HepG2 (cell line): ENCODE results near the gene GPC6. TPM values are rescaled to one million over a fixed set of nuclear protein-coding genes. Genes with fewer than 3 reads are reported as not detected.

Source experiments
- ATAC-seq: fragments of 200-7000 bp; cut with Tn5 transposase; 3 replicates; pipeline ENCODE4 v1.9.1; 2020; ENCODE audit warnings: mild to moderate bottlenecking, moderate library complexity
- BruUV-seq: library from RNA; stranded (reverse); fragments of 400-500 nt; replicated peaks from 2 replicates; lab custom pipeline; 2021; lab: Mats Ljungman, UMichigan
- CTCF ChIA-PET: fragments of 300-600 bp; formaldehyde crosslinking; extraction: SDS; loops from one replicate; lab custom pipeline; 2021; ENCODE audit warnings: low total read pairs, inconsistent platforms, low intra/inter-chr PET ratio; lab: Yijun Ruan, JAX
- POLR2A ChIA-PET: fragments of 350-600 bp; sonication (Branson Sonifier 250); formaldehyde crosslinking; loops from one replicate; lab custom pipeline; 2020; ENCODE audit warnings: antibody characterized with exemption, inconsistent platforms; lab: Yijun Ruan, JAX
- DNase-seq: peaks from one replicate; pipeline ENCODE4 v3.0.0-alpha.2; 2015; ENCODE audit warnings: low spot score
- FAIRE-seq: peaks from 3 replicates; lab custom pipeline; 2011; peaks lifted over from hg19 to GRCh38; lab: Jason Lieb, UNC
- H2AFZ ChIP-seq: one replicate; pipeline ENCODE4 v1.6.1; 2011; ENCODE audit warnings: low read length, inconsistent platforms
- H3K27ac ChIP-seq: fragments of 300-600 bp; 3 replicates; pipeline ENCODE4 v1.8.0; 2011; ENCODE audit warnings: mixed run types, mild to moderate bottlenecking, mixed read lengths, low read length, inconsistent platforms; ENCODE audit not compliant: insufficient read depth; ENCODE audit errors: extremely low read length
- H3K27me3 ChIP-seq, 2 experiments: fragments of 200-600 bp in 1 of 2; 2 replicates in 1 of 2; 3 replicates in 1 of 2; pipeline versions ENCODE4 v1.6.0 to v1.8.0; 2011; ENCODE audit warnings: low read length in 2 of 2, mild to moderate bottlenecking in 2 of 2, moderate library complexity in 2 of 2, inconsistent platforms in 1 of 2; ENCODE audit not compliant: insufficient read depth in 2 of 2, control insufficient read depth in 1 of 2
- H3K36me3 ChIP-seq, 2 experiments: fragments of 200-600 bp in 1 of 2; replicated peaks in 1 of 2; 2 replicates in 1 of 2; 3 replicates in 1 of 2; pipeline versions ENCODE4 v1.5.1 to v1.8.0; 2011; ENCODE audit warnings: low read length in 2 of 2, inconsistent platforms in 1 of 2; ENCODE audit not compliant: insufficient read depth in 2 of 2, control insufficient read depth in 1 of 2
- H3K4me1 ChIP-seq: 2 replicates; pipeline ENCODE4 v1.5.1; 2012; ENCODE audit warnings: low read length, inconsistent platforms; ENCODE audit not compliant: insufficient read depth
- H3K4me2 ChIP-seq: 2 replicates; pipeline ENCODE4 v1.6.0; 2011; ENCODE audit warnings: low read depth, low read length, inconsistent platforms
- H3K4me3 ChIP-seq, 3 experiments: fragments of 200-600 bp in 1 of 3; sonication (generic), shearing (Covaris generic) in 1 of 3; replicated peaks in 1 of 3; 2 replicates each; pipeline ENCODE4 v1.5.1; 2011 to 2016; ENCODE audit warnings: low read length in 3 of 3, inconsistent platforms in 2 of 3, low read depth in 2 of 3, mild to moderate bottlenecking in 2 of 3, control low read depth in 1 of 3, mixed read lengths in 1 of 3; ENCODE audit not compliant: insufficient read depth in 1 of 3
- H3K79me2 ChIP-seq: one replicate; pipeline ENCODE4 v1.6.1; 2011; ENCODE audit warnings: low read length, inconsistent platforms; ENCODE audit not compliant: insufficient read depth
- H3K9ac ChIP-seq: 2 replicates; pipeline ENCODE4 v1.6.0; 2011; ENCODE audit warnings: mild to moderate bottlenecking, low read depth, low read length, inconsistent platforms; ENCODE audit not compliant: insufficient read depth
- H3K9me3 ChIP-seq: 2 replicates; pipeline ENCODE4 v1.5.1; 2012; ENCODE audit warnings: mild to moderate bottlenecking, low read length
- H4K20me1 ChIP-seq: 2 replicates; pipeline ENCODE4 v1.6.0; 2011; ENCODE audit warnings: inconsistent platforms, mild to moderate bottlenecking, low read length, moderate library complexity; ENCODE audit not compliant: insufficient read depth
- CSRNP2 ChIP-seq: sonication (generic); formaldehyde crosslinking; conservative IDR thresholded peaks from 2 replicates; pipeline ENCODE4 v1.8.0; 2022; ENCODE audit warnings: low read depth, missing genetic modification reagents
- DZIP1 ChIP-seq: sonication (generic); formaldehyde crosslinking; IDR thresholded peaks from 2 replicates; pipeline ENCODE4 v1.5.0; 2020; ENCODE audit warnings: mild to moderate bottlenecking, missing genetic modification reagents
- FOXO1 ChIP-seq: sonication (generic); formaldehyde crosslinking; IDR thresholded peaks from 2 replicates; pipeline ENCODE4 v1.4.0; 2020; ENCODE audit warnings: missing genetic modification reagents
- HDAC6 ChIP-seq: fragments of 200-600 bp; sonication (generic); IDR thresholded peaks from 2 replicates; pipeline ENCODE4 v1.7.0; 2017; ENCODE audit warnings: mild to moderate bottlenecking, antibody characterized with exemption, low read length, low read depth
- JDP2 ChIP-seq: sonication (generic); formaldehyde crosslinking; IDR thresholded peaks from 2 replicates; pipeline ENCODE4 v1.8.1; 2022; ENCODE audit warnings: missing genetic modification reagents, borderline replicate concordance
- MLX ChIP-seq: IDR thresholded peaks from 2 replicates; pipeline ENCODE4 v1.6.1; 2016
- POLR2AphosphoS2 ChIP-seq: IDR thresholded peaks from 2 replicates; pipeline ENCODE4 v1.6.1; 2011; ENCODE audit warnings: low read depth, low read length, improper control_type of control experiment
- SIN3A ChIP-seq: IDR thresholded peaks from 2 replicates; pipeline ENCODE4 v1.6.1; 2011; ENCODE audit warnings: low read depth, mild to moderate bottlenecking, control low read depth, low read length, borderline replicate concordance
- SNRNP70 ChIP-seq: fragments of 200-400 bp; formaldehyde crosslinking; IDR thresholded peaks from 2 replicates; pipeline ENCODE4 v1.6.1; 2017; ENCODE audit warnings: mild to moderate bottlenecking, low read depth, low read length, moderate library complexity
- THAP9 ChIP-seq: sonication (generic); formaldehyde crosslinking; IDR thresholded peaks from 2 replicates; pipeline ENCODE4; 2020; ENCODE audit warnings: missing genetic modification reagents, mild to moderate bottlenecking, borderline replicate concordance
- THYN1 ChIP-seq: sonication (generic); formaldehyde crosslinking; IDR thresholded peaks from 2 replicates; pipeline ENCODE4 v1.8.1; 2023; ENCODE audit warnings: low read depth, mild to moderate bottlenecking, moderate library complexity, missing genetic modification reagents, borderline replicate concordance
- ZFAT ChIP-seq: sonication (generic); formaldehyde crosslinking; conservative IDR thresholded peaks from 2 replicates; pipeline ENCODE4 v1.8.1; 2023; ENCODE audit warnings: missing genetic modification reagents, inconsistent platforms
- ZFP62 ChIP-seq: sonication (generic); formaldehyde crosslinking; IDR thresholded peaks from 2 replicates; pipeline ENCODE4 v1.4.0; 2020; ENCODE audit warnings: missing genetic modification reagents
- ZNF552 ChIP-seq: sonication (generic); formaldehyde crosslinking; IDR thresholded peaks from 2 replicates; pipeline ENCODE4 v1.9.0; 2022; ENCODE audit warnings: missing genetic modification reagents, mild to moderate bottlenecking, borderline replicate concordance
- ZNF891 ChIP-seq: sonication (generic); formaldehyde crosslinking; IDR thresholded peaks from 2 replicates; pipeline ENCODE4 v1.5.0; 2020; ENCODE audit warnings: mild to moderate bottlenecking, missing genetic modification reagents
- WGBS: methylation state at CpG from one replicate; pipeline ENCODE4 v1.1.6; 2017; ENCODE audit warnings: low lambda C conversion rate; 5-methylcytosine and 5-hydroxymethylcytosine counted together
- in situ Hi-C: cut with HindIII; loops from 2 replicates; pipeline ENCODE4 v1.10.0; 2017; ENCODE audit warnings: low pct_unique_long_range_greater_than_20kb; ENCODE audit not compliant: extremely low pct_ligation_motif_present
- intact Hi-C: fragments of 100-400 bp; cut with micrococcal nuclease; formaldehyde crosslinking; loops from one replicate; pipeline ENCODE4 v1.10.0; 2022; ENCODE audit not compliant: unreplicated experiment
- polyA plus RNA-seq, 8 experiments: library from polyadenylated mRNA; depleted of rRNA in 3 of 8; stranded (reverse) in 7 of 8; unstranded in 1 of 8; fragments of >200 nt; fragmentation: Illumina TruSeq in 4 of 8; extraction: Trizol in 4 of 8; gene quantifications; 2 replicates each; pipeline versions ENCODE4 v1.2.1 to v1.2.3, GENCODE V29; 2011 to 2016; ENCODE audit warnings: low read depth in 4 of 8, missing spikeins in 1 of 8, mixed read lengths in 1 of 8; ENCODE audit not compliant: insufficient read depth in 1 of 8
- total RNA-seq, 5 experiments: library from RNA; depleted of rRNA; stranded (reverse); fragments of >200 nt; fragmentation: Illumina TruSeq; extraction: Trizol; gene quantifications; 2 replicates each; pipeline ENCODE4 v1.2.3, GENCODE V29; 2016; ENCODE audit warnings: low read depth in 1 of 5

GPC6 gene
- total and polyA plus RNA-seq, 2 of the 13 experiments (the other 11 are each of a cell fraction or from before 2014, with no cell fraction given) = 24.5 to 33.9 TPM

GRCh38 chr13:94342436-94343242, 1116.0 kb downstream of the GPC6 start (continued):
- TF ChIP-seq HDAC6 (no peak), JDP2 (no peak)

- no peak for ATAC-seq
- CTCF ChIA-PET = no interaction called here
- no peak overlapping the region for H3K4me2 ChIP-seq
- no peak for TF ChIP-seq ZNF891
- no peak for TF ChIP-seq ZNF552
- no peak for TF ChIP-seq FOXO1 (CRISPR knock-in tag)
- TF ChIP-seq ZFP62 (CRISPR knock-in tag) = no peak
- TF ChIP-seq ZFAT = no peak
- TF ChIP-seq POLR2AphosphoS2 = no peak
- TF ChIP-seq MLX (CRISPR knock-in tag) = no peak
- TF ChIP-seq THAP9 (CRISPR knock-in tag) = no peak
- no peak for TF ChIP-seq CSRNP2 (CRISPR knock-in tag)
- no peak for TF ChIP-seq SNRNP70
- TF ChIP-seq SIN3A = no peak
- no peak for TF ChIP-seq DZIP1 (CRISPR knock-in tag)
- no peak for TF ChIP-seq THYN1 (CRISPR knock-in tag)
Measured at GRCh38 chr13:94343243-94343585, 1116.6 kb downstream of the GPC6 start.

More at GRCh38 chr13:94343243-94343585, 1116.6 kb downstream of the GPC6 start:
- Histone ChIP-seq H3K79me2 (no peaks in the 10 kb centered on the region), H3K4me1 (peaks cover 22% of the 10 kb centered on the region), H4K20me1 (no peaks in the 10 kb centered on the region), H3K9ac (no peak overlapping the region), H3K27me3 (no peaks in the 10 kb centered on the region), H2AFZ (no peak overlapping the region), H3K27ac (no peak overlapping the region), H3K4me3 (no peak overlapping the region), H3K36me3 (no peaks in the 10 kb centered on the region), H3K9me3 (no peaks in the 10 kb centered on the region)
- in situ Hi-C loops (loop anchor here (25.0 kb wide), 1 partner anchor 1106 kb away; the partner anchor contains the start of gene GPC6), intact Hi-C loops (no loop called here)
- WGBS = 96% methylated on average over 7 of the region's 7 CpGs
- FAIRE-seq (no peak), DNase-seq (no peak)
- POLR2A ChIA-PET = no interaction called here
- BruUV-seq = no TSS peak
